Activated CD8-positive, alpha-beta T cell treated with anti-CD3 and anti-CD28 coated beads for 36 hours (primary cell): Measurements from ENCODE around the gene GRN. TPM values are rescaled to one million over a fixed set of nuclear protein-coding genes. Genes with fewer than 3 reads are reported as not detected.

Source experiments
- ATAC-seq: fragments of 200-7000 bp; cut with Tn5 transposase; one replicate; pipeline ENCODE4 v1.10.0; 2021; ENCODE audit warnings: mild to moderate bottlenecking, moderate library complexity
- CTCF ChIA-PET: fragments of 350-600 bp; sonication (Branson Sonifier 250); formaldehyde crosslinking; loops from one replicate; lab custom pipeline; 2021; ENCODE audit warnings: antibody characterized with exemption; lab: Charles Lee
- POLR2A ChIA-PET: fragments of 350-600 bp; sonication (Branson Sonifier 250); formaldehyde crosslinking; loops from one replicate; lab custom pipeline; 2021; ENCODE audit warnings: antibody characterized with exemption; lab: Charles Lee
- DNase-seq: peaks from one replicate; pipeline ENCODE4 v3.0.0-alpha.2; 2020
- H3K27ac Mint-ChIP-seq: one replicate; pipeline ENCODE4 v1.8.0; 2021; ENCODE audit warnings: mild to moderate bottlenecking, mixed read lengths
- H3K27me3 Mint-ChIP-seq: one replicate; pipeline ENCODE4 v1.8.0; 2021; ENCODE audit warnings: mixed read lengths
- H3K36me3 Mint-ChIP-seq: one replicate; pipeline ENCODE4 v1.8.0; 2021; ENCODE audit warnings: low read depth, mixed read lengths
- H3K4me1 Mint-ChIP-seq: one replicate; pipeline ENCODE4 v1.8.0; 2021; ENCODE audit warnings: low read depth, mixed read lengths
- H3K4me3 Mint-ChIP-seq: one replicate; pipeline ENCODE4 v1.8.0; 2021; ENCODE audit warnings: mild to moderate bottlenecking, moderate library complexity, mixed read lengths
- H3K9me3 Mint-ChIP-seq: one replicate; pipeline ENCODE4 v1.8.0; 2021; ENCODE audit warnings: mixed read lengths
- intact Hi-C: fragments of 100-400 bp; cut with micrococcal nuclease; formaldehyde crosslinking; loops from one replicate; pipeline ENCODE4 v1.10.0; 2022
- total RNA-seq, 2 experiments: library from RNA; stranded (reverse); gene quantifications; one replicate each; pipeline ENCODE4 v1.2.3, GENCODE V29; 2021
- TF ChIP-seq, protein P1 (sequence below): fragments of 200-600 bp; IDR thresholded peaks from one replicate; pipeline ENCODE4 v1.8.0; 2022; ENCODE audit warnings: antibody characterized with exemption, mild to moderate bottlenecking

GRN gene
- total RNA-seq, 2 experiments from 2014 or later: 34.8 to 35.5 TPM

DNA sequence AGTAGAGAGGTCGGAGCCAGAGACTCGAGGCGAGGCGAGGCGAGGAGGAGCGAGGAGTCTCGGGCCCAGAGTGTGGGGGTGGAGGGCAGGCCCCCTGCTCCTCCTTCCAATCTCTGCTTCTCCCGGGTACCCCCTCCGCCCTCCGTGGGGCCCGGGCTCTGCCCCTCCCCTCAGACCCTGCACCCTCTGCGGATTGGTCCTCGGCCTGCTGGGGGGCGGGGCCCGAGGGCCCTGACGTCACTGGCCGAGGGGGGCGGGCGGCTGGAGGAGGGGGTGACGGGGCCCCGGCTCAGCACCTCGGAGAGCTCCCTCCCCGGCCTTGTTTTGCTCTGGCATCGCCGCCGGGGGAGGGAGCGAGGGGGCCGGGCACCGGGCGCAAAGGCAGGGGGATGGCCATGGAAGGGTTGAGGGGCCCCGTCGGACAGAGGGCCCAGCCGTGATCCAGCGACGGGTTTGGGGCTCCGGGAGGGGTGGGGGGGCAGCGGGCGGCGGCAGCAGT is 36.7 kb upstream of the GRN start, which contains the start of gene RUNDC3A:
Gene RUNDC3A, plus strand, starts transcription at position 282 of the 499 bp plus-strand sequence. CDS start 232 bp downstream, outside the sequence.
- Mint-ChIP-seq H3K9me3 (no peaks in the 10 kb centered on the region), H3K27ac (no peak within 1 kb of the TSS), H3K4me3 (peak within 1 kb of the TSS; percentile 27), H3K36me3 (no peaks in the 10 kb centered on the region), H3K4me1 (peaks cover 9% of the 10 kb centered on the region), H3K27me3 (peaks cover 18% of the 10 kb centered on the region)
- POLR2A ChIA-PET: interaction anchor here (0.7 to 1.2 kb wide), 3 partner anchors 8 to 122 kb away, joined by 3 read pairs; no protein-coding TSS in a partner anchor
- TF ChIP-seq, protein P1, sequence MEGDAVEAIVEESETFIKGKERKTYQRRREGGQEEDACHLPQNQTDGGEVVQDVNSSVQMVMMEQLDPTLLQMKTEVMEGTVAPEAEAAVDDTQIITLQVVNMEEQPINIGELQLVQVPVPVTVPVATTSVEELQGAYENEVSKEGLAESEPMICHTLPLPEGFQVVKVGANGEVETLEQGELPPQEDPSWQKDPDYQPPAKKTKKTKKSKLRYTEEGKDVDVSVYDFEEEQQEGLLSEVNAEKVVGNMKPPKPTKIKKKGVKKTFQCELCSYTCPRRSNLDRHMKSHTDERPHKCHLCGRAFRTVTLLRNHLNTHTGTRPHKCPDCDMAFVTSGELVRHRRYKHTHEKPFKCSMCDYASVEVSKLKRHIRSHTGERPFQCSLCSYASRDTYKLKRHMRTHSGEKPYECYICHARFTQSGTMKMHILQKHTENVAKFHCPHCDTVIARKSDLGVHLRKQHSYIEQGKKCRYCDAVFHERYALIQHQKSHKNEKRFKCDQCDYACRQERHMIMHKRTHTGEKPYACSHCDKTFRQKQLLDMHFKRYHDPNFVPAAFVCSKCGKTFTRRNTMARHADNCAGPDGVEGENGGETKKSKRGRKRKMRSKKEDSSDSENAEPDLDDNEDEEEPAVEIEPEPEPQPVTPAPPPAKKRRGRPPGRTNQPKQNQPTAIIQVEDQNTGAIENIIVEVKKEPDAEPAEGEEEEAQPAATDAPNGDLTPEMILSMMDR: no peak
- CTCF ChIA-PET: interaction anchor here (0.8 kb wide), 1 partner anchor 8 kb away, joined by 4 read pairs; no protein-coding TSS in a partner anchor
- DNase-seq: peak; percentile 87
- peak; percentile 95 for ATAC-seq
- intact Hi-C loops: no loop called here

DNA sequence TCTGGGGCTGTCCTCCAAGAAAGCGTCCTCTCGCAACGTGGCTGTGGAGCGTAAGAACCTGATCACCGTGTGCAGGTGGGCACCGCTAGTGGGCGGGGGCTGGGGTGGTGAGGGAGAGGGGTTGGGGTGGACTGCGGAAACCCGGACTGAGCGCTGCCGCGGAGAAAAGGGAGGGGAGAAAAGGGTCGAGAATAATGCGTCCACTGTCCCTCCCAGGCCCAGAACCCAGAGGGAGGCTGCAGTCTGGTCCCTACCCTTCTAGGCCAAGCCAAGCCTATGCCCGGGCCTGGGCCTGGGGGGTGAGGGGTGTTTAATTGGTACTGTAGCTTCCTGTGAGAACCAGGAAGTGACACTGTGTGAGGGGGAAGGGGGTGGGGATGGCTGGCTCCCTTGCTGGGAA is 36.2 kb upstream of the GRN start:
- Mint-ChIP-seq H3K9me3 (no peaks in the 10 kb centered on the region), H3K4me1 (peaks cover 9% of the 10 kb centered on the region), H3K4me3 (peak overlapping the region; percentile 27), H3K27ac (no peak overlapping the region), H3K36me3 (no peaks in the 10 kb centered on the region), H3K27me3 (peaks cover 20% of the 10 kb centered on the region)
- DNase-seq: no peak
- POLR2A ChIA-PET: interaction anchor here (0.7 to 1.4 kb wide), 4 partner anchors 8 to 123 kb away, joined by 3 read pairs; no protein-coding TSS in a partner anchor
- CTCF ChIA-PET: interaction anchor here (0.8 to 1.1 kb wide), 2 partner anchors 8 to 99 kb away, joined by 3 to 4 read pairs; no protein-coding TSS in a partner anchor
- ATAC-seq: peak; percentile 3
- intact Hi-C loops: no loop called here
- TF ChIP-seq, protein P1: no peak

DNA sequence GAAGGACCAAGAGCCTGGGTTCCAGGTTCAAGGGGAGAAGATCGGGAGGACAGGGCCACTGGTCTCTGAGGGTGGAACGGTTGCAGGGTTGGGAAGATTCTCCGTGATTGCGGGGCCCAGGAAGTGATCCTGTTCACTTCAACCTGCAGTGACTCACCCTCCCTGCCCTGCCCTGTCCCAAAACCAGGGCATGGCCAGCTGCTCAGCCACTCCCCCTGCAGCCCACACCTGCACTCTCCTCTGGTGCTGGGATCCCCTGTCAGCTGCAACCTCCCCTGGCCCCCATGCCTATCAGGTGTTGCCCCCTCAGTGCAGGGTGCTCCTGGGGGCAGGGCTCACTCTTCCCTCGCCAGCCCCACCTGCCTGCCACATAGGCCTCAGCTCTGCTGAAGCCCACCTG is 35.6 kb upstream of the GRN start:
- H3K36me3 Mint-ChIP-seq: no peaks in the 10 kb centered on the region
- TF ChIP-seq, protein P1: no peak
- H3K9me3 Mint-ChIP-seq: no peaks in the 10 kb centered on the region
- no peak for DNase-seq
- H3K4me3 Mint-ChIP-seq: no peak overlapping the region
- ATAC-seq: no peak
- CTCF ChIA-PET: interaction anchor here (1.1 kb wide), 5 partner anchors 11 to 100 kb away, joined by 3 read pairs; partner anchors contain the start of gene SLC25A39
- no peak overlapping the region for H3K27ac Mint-ChIP-seq
- POLR2A ChIA-PET: interaction anchor here (0.8 to 1.4 kb wide), 2 partner anchors 9 to 14 kb away, joined by 3 read pairs; no protein-coding TSS in a partner anchor
- H3K4me1 Mint-ChIP-seq: peaks cover 9% of the 10 kb centered on the region
- peaks cover 24% of the 10 kb centered on the region for H3K27me3 Mint-ChIP-seq
- intact Hi-C loops: no loop called here

DNA sequence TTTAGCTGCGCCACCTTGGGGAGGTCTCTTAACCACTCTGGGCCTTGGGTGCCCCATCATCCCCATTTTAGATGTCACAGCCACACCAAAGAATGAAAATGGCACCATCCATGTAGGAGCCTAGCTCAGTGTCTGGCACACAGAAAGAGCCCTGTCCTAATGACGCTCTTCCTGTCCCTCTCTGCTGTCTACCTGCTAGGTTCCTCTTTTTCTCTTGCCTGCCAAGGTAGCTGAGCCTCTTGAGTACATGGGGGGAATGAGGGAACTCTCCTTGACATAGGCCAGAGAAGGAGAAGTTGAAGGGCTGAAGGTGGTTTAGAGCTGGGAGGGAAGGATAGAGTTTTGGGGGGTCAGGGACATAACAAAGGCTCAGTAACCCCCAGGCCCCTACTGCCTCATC is 34.9 kb upstream of the GRN start:
- Mint-ChIP-seq H3K27ac (no peak overlapping the region), H3K36me3 (no peaks in the 10 kb centered on the region), H3K27me3 (peaks cover 21% of the 10 kb centered on the region), H3K4me3 (no peak overlapping the region), H3K4me1 (peaks cover 9% of the 10 kb centered on the region), H3K9me3 (no peaks in the 10 kb centered on the region)
- intact Hi-C loops: no loop called here
- DNase-seq (no peak), ATAC-seq (no peak)
- TF ChIP-seq, protein P1: no peak
- ChIA-PET CTCF (interaction anchor here (1.1 kb wide), 5 partner anchors 11 to 100 kb away, joined by 3 read pairs; partner anchors contain the start of gene SLC25A39), POLR2A (interaction anchor here (0.8 to 1.4 kb wide), 2 partner anchors 8 to 13 kb away, joined by 3 read pairs; no protein-coding TSS in a partner anchor)
